GM23338 (cell line): Measurements from ENCODE around the gene CD226. TPM values are rescaled to one million over a fixed set of nuclear protein-coding genes. Genes with fewer than 3 reads are reported as not detected.

Source experiments
- ATAC-seq: fragments of 200-7000 bp; cut with Tn5 transposase; 3 replicates; pipeline ENCODE4 v1.9.1; 2020
- DNase-seq: peaks from one replicate; pipeline ENCODE4 v3.0.0-alpha.2; 2015; ENCODE audit warnings: low spot score
- H2AFZ ChIP-seq: fragments of 200-600 bp; sonication (generic); 2 replicates; pipeline ENCODE4 v1.8.0; 2016; ENCODE audit warnings: antibody characterized with exemption, mild to moderate bottlenecking, moderate library complexity
- H3F3A ChIP-seq: fragments of 200-600 bp; sonication (generic); replicated peaks from 2 replicates; pipeline ENCODE4 v1.8.0; 2017; ENCODE audit warnings: antibody characterized with exemption, mixed run types, low read depth
- H3K27ac ChIP-seq: fragments of 200-600 bp; sonication (generic); 2 replicates; pipeline ENCODE4 v1.6.1; 2016; ENCODE audit warnings: low read depth
- H3K27me3 ChIP-seq: fragments of 200-600 bp; sonication (generic); 2 replicates; pipeline ENCODE4 v1.8.0; 2016; ENCODE audit warnings: mild to moderate bottlenecking, mixed run types, moderate library complexity; ENCODE audit not compliant: insufficient read depth
- H3K36me3 ChIP-seq: fragments of 200-600 bp; sonication (generic); 2 replicates; pipeline ENCODE4 v1.8.0; 2016; ENCODE audit warnings: mild to moderate bottlenecking; ENCODE audit not compliant: insufficient read depth
- H3K4me1 ChIP-seq: fragments of 200-600 bp; sonication (generic); 2 replicates; pipeline ENCODE4 v1.8.0; 2016; ENCODE audit warnings: mild to moderate bottlenecking, moderate library complexity; ENCODE audit not compliant: insufficient read depth
- H3K4me2 ChIP-seq: fragments of 200-600 bp; sonication (generic); 2 replicates; pipeline ENCODE4 v1.7.1; 2017; ENCODE audit warnings: mixed run types
- H3K4me3 ChIP-seq: fragments of 200-600 bp; sonication (generic); 2 replicates; pipeline ENCODE4 v1.6.1; 2016; ENCODE audit warnings: mixed run types
- H3K79me2 ChIP-seq: fragments of 200-600 bp; sonication (generic); replicated peaks from 2 replicates; pipeline ENCODE4 v1.8.0; 2017; ENCODE audit warnings: mild to moderate bottlenecking; ENCODE audit not compliant: insufficient read depth
- H3K9me2 ChIP-seq: fragments of 200-600 bp; sonication (generic); 2 replicates; pipeline ENCODE4 v1.8.0; 2017; ENCODE audit not compliant: insufficient read depth
- H4K20me1 ChIP-seq: fragments of 200-600 bp; sonication (generic); replicated peaks from 2 replicates; pipeline ENCODE4 v1.8.0; 2017; ENCODE audit warnings: mild to moderate bottlenecking; ENCODE audit not compliant: insufficient read depth
- H3K27ac Mint-ChIP-seq: 2 replicates; pipeline ENCODE4 v1.8.0; 2020; ENCODE audit warnings: inconsistent platforms, mild to moderate bottlenecking, moderate library complexity, mixed read lengths
- H3K27me3 Mint-ChIP-seq: 3 replicates; pipeline ENCODE4 v1.8.0; 2022; ENCODE audit warnings: low read depth, mild to moderate bottlenecking, moderate library complexity, mixed read lengths, inconsistent platforms; ENCODE audit not compliant: insufficient read depth, poor library complexity
- H3K36me3 Mint-ChIP-seq: 3 replicates; pipeline ENCODE4 v1.8.0; 2021; ENCODE audit warnings: low read depth, mild to moderate bottlenecking, inconsistent platforms, moderate library complexity, mixed read lengths
- H3K4me1 Mint-ChIP-seq: 3 replicates; pipeline ENCODE4 v1.8.0; 2020; ENCODE audit warnings: mild to moderate bottlenecking, inconsistent platforms, mixed read lengths
- H3K4me3 Mint-ChIP-seq: 3 replicates; pipeline ENCODE4 v1.8.0; 2021; ENCODE audit warnings: moderate library complexity, mild to moderate bottlenecking, inconsistent platforms, mixed read lengths
- H3K9me3 Mint-ChIP-seq: 3 replicates; pipeline ENCODE4 v1.8.0; 2020; ENCODE audit warnings: moderate library complexity, mild to moderate bottlenecking, inconsistent platforms, mixed read lengths
- CREB1 ChIP-seq: fragments of 250-450 bp; sonication (Bioruptor Pico); IDR thresholded peaks from 2 replicates; pipeline ENCODE4 v1.5.0; 2020; ENCODE audit warnings: low read depth, mild to moderate bottlenecking, moderate library complexity
- ETS1 ChIP-seq: IDR thresholded peaks from 2 replicates; pipeline ENCODE4 v1.6.1; 2016; ENCODE audit warnings: antibody characterized with exemption
- EZH2 ChIP-seq: fragments of 200-600 bp; sonication (generic); IDR thresholded peaks from one replicate; pipeline ENCODE4 v1.8.0; 2017; ENCODE audit warnings: antibody characterized with exemption, mild to moderate bottlenecking, low read depth; ENCODE audit not compliant: unreplicated experiment
- EZH2phosphoT487 ChIP-seq: fragments of 200-600 bp; sonication (generic); IDR thresholded peaks from one replicate; pipeline ENCODE4 v1.8.1; 2018; ENCODE audit warnings: antibody characterized with exemption; ENCODE audit not compliant: unreplicated experiment
- JUNB ChIP-seq: IDR thresholded peaks from one replicate; pipeline ENCODE4 v1.6.1; 2016; ENCODE audit warnings: antibody characterized with exemption; ENCODE audit not compliant: unreplicated experiment
- NANOG ChIP-seq: IDR thresholded peaks from 2 replicates; pipeline ENCODE4 v1.6.1; 2016; ENCODE audit warnings: antibody characterized with exemption, borderline replicate concordance
- POLR2AphosphoS5 ChIP-seq: IDR thresholded peaks from 2 replicates; pipeline ENCODE4 v1.6.1; 2016; ENCODE audit warnings: antibody characterized with exemption, low read depth
- REST ChIP-seq: IDR thresholded peaks from one replicate; pipeline ENCODE4 v1.6.1; 2018; ENCODE audit warnings: antibody characterized with exemption; ENCODE audit not compliant: unreplicated experiment
- STAT1 ChIP-seq: IDR thresholded peaks from one replicate; pipeline ENCODE4 v1.6.1; 2016; ENCODE audit warnings: antibody characterized with exemption; ENCODE audit not compliant: unreplicated experiment
- ZNF114 ChIP-seq: fragments of 250-450 bp; sonication (Bioruptor Pico); IDR thresholded peaks from 2 replicates; pipeline ENCODE4 v1.5.0; 2020; ENCODE audit warnings: mild to moderate bottlenecking, moderate library complexity
- ZNF331 ChIP-seq: fragments of 250-450 bp; sonication (Bioruptor Pico); IDR thresholded peaks from 2 replicates; pipeline ENCODE4 v1.5.0; 2020; ENCODE audit warnings: low read depth, mild to moderate bottlenecking, moderate library complexity
- ZNF462 ChIP-seq: fragments of 250-450 bp; sonication (Bioruptor Pico); IDR thresholded peaks from 2 replicates; pipeline ENCODE4 v1.5.0; 2020; ENCODE audit warnings: mild to moderate bottlenecking, moderate library complexity
- polyA plus RNA-seq: library from polyadenylated mRNA; unstranded; fragments of >200 nt; fragmentation: Nextera tagmentation; extraction: Ambion mirVana; gene quantifications from 2 replicates; pipeline ENCODE4 v1.2.1, GENCODE V29; 2016
- total RNA-seq: library from RNA; depleted of rRNA; stranded (reverse); fragments of >200 nt; shearing (Covaris generic); gene quantifications from 2 replicates; pipeline ENCODE4 v1.2.3, GENCODE V29; 2014
- TF ChIP-seq, protein P1 (sequence below), 2 experiments: fragments of 200-600 bp in 1 of 2; sonication (generic) in 1 of 2; conservative IDR thresholded peaks; 2 replicates each; pipeline versions ENCODE4 v1.5.1 to v1.6.1; 2016 to 2017; ENCODE audit warnings: antibody characterized with exemption in 2 of 2, low read depth in 2 of 2, mild to moderate bottlenecking in 2 of 2, moderate library complexity in 1 of 2

Gene CD226
- total and polyA plus RNA-seq, 2 experiments from 2014 or later = not detected

DNA sequence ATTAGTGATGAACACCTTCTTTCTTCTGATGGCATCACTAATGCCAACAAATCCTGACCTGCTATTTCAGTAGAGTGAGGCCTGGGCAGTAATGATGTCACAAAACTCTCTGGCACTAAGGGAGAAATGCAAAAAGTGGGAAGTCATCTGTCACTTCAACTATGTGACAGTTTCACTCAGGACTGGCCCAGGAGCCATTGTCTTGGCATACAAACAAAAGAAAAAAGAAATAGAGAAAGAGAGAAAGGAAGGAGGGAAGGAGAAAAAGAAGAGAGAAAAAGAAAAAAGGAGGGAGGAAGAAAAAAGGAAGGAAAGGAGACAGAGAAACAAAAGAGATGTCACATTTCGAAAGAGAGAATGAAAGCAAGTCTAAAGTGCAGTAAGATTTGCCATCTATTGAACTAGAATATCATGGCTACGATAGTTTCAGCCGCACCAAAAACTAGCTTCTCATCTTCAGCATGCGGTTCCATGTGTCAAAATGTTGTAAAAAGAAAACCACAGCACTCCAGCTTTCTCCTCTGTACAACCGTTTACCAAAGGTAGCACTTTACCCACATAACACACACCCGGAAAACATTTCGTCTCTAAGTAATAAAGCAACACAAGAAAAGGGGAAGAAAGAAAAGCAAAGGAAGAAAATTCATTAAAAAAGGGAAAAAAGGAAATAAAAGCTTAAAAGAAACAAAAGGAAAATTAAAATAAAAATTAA lies 50.1 kb downstream of the CD226 start:
- no peaks in the 10 kb centered on the region for H3K79me2 ChIP-seq
- TF ChIP-seq ETS1 = no peak
- TF ChIP-seq, protein P1, sequence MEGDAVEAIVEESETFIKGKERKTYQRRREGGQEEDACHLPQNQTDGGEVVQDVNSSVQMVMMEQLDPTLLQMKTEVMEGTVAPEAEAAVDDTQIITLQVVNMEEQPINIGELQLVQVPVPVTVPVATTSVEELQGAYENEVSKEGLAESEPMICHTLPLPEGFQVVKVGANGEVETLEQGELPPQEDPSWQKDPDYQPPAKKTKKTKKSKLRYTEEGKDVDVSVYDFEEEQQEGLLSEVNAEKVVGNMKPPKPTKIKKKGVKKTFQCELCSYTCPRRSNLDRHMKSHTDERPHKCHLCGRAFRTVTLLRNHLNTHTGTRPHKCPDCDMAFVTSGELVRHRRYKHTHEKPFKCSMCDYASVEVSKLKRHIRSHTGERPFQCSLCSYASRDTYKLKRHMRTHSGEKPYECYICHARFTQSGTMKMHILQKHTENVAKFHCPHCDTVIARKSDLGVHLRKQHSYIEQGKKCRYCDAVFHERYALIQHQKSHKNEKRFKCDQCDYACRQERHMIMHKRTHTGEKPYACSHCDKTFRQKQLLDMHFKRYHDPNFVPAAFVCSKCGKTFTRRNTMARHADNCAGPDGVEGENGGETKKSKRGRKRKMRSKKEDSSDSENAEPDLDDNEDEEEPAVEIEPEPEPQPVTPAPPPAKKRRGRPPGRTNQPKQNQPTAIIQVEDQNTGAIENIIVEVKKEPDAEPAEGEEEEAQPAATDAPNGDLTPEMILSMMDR (conservative IDR thresholded peaks at IDR 0.05; ENCODE audit: low read depth in 2 of 2) = no peak
- no peak for TF ChIP-seq ZNF114 (CRISPR knock-in tag)
- TF ChIP-seq CREB1 (CRISPR knock-in tag) = no peak
- no peak for TF ChIP-seq REST
- no peak for TF ChIP-seq EZH2phosphoT487
- TF ChIP-seq EZH2 = no peak
- TF ChIP-seq STAT1 = no peak
- TF ChIP-seq ZNF331 = no peak
- TF ChIP-seq NANOG = no peak
- no peak for TF ChIP-seq POLR2AphosphoS5
- no peak for TF ChIP-seq JUNB
- no peak for TF ChIP-seq ZNF462 (CRISPR knock-in tag)

More for the DNA sequence above, 50.1 kb downstream of the CD226 start:
- Histone ChIP-seq H3K27ac (no peak overlapping the region), H2AFZ (peak overlapping the region; percentile 94; the same call in 1 of the 2 replicates), H3K4me3 (no peak overlapping the region), H3F3A (no peaks in the 10 kb centered on the region), H3K4me1 (no peaks in the 10 kb centered on the region), H3K27me3 (no peaks in the 10 kb centered on the region), H3K4me2 (no peak overlapping the region), H3K9me2 (no peaks in the 10 kb centered on the region), H3K36me3 (no peaks in the 10 kb centered on the region), H4K20me1 (no peaks in the 10 kb centered on the region)
- DNase-seq (no peak), ATAC-seq (no peak)
- Mint-ChIP-seq H3K4me1 (peaks cover 14% of the 10 kb centered on the region), H3K36me3 (peaks cover 2% of the 10 kb centered on the region; the same call in 2 of the 3 replicates), H3K9me3 (peaks cover 8% of the 10 kb centered on the region; the same call in 2 of the 3 replicates), H3K27ac (no peak overlapping the region), H3K4me3 (no peak overlapping the region), H3K27me3 (no peaks in the 10 kb centered on the region)
